ENCODE data around the gene TTI1. TPM values are rescaled to one million over a fixed set of nuclear protein-coding genes. Genes with fewer than 3 reads are reported as not detected.

TTI1 gene
- total RNA-seq, 4 donors from 2014 or later: 9.8 to 14.8 (median 12.5) TPM

DNA sequence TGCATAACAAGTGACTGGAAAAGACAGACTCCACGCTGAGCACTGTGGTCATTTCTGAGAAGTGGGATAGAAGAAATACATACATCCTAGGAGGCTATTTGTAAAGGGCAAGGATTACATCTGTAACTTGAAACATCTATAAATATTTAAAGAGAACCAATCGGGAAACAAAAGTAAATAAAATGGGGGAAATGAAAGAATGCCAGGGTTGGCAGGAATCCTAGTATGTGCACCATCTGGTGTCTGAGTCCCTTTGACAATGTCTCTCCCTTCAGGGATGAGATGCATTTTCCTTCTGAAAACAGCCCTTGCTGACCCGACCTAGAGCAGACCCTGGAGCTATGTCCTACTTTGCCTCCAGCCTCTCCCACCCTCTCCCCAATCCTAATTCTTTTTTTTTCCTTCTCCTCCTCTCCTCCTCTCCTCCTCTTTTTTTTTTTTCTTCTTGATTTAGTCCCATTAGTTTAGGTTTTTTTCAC lies 77.1 kb downstream of the TTI1 start:
- H3K27me3 ChIP-seq: no peaks in the 10 kb centered on the region
- H3K27ac ChIP-seq: no peak overlapping the region
- no peak for TF ChIP-seq EP300 (IDR thresholded peaks at IDR 0.05)
- no peak for TF ChIP-seq CTCF (IDR thresholded peaks at IDR 0.05)
- no peak for TF ChIP-seq POLR2A (IDR thresholded peaks at IDR 0.05)
- no peak for TF ChIP-seq POLR2AphosphoS5 (IDR thresholded peaks at IDR 0.05)
- ATAC-seq: no peak
- H3K4me3 ChIP-seq: no peak overlapping the region
- H3K9me3 ChIP-seq: peaks cover 0 to 20% (median 0%) of the 10 kb centered on the region in 3 donors
- no peaks in the 10 kb centered on the region for H3K4me1 ChIP-seq
- WGBS, 2 donors (ENCODE audit: low coverage in 1 of 2): 14 to 28% methylated on average over 1 to 3 of the region's 3 CpGs
- H3K36me3 ChIP-seq: no peaks in the 10 kb centered on the region

GRCh38 chr20:37955511-37955910 lies 77.7 kb downstream of the TTI1 start:
- H3K9me3 ChIP-seq: peaks cover 0 to 14% (median 0%) of the 10 kb centered on the region in 3 donors
- no peaks in the 10 kb centered on the region for H3K36me3 ChIP-seq
- H3K4me3 ChIP-seq: no peak overlapping the region
- no peaks in the 10 kb centered on the region for H3K27me3 ChIP-seq
- no peak for TF ChIP-seq EP300 (IDR thresholded peaks at IDR 0.05)
- no peak for TF ChIP-seq CTCF (IDR thresholded peaks at IDR 0.05)
- no peak for TF ChIP-seq POLR2AphosphoS5 (IDR thresholded peaks at IDR 0.05)
- no peak for TF ChIP-seq POLR2A (IDR thresholded peaks at IDR 0.05)
- no peak for ATAC-seq
- no peaks in the 10 kb centered on the region for H3K4me1 ChIP-seq
- 81 to 82% methylated on average over 3 to 4 of the region's 7 CpGs for WGBS, 2 donors (ENCODE audit: low coverage in 1 of 2)
- no peak overlapping the region for H3K27ac ChIP-seq

DNA sequence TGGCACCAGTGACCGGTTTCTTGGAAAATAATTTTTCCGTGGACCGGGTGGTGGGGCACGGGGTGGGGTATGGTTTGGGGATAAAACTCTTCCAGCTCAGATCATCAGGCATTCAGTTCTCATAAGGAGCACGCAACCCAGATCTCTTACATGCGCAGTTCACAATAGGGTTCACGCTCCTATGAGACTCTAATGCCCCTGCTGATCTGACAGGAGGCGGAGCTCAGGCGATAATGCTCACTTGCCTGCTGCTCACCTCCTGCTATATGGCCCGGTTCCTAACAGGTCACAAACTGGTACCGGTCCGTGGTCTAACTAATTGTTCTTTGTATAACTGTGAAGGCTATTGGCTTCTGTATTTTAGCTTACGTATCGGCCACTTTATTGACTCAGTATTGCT lies 78.6 kb downstream of the TTI1 start:
- Histone ChIP-seq H3K27me3 (no peaks in the 10 kb centered on the region), H3K27ac (no peak overlapping the region), H3K36me3 (no peaks in the 10 kb centered on the region), H3K4me3 (no peak overlapping the region), H3K9me3 (peaks cover 0 to 5% (median 0%) of the 10 kb centered on the region in 3 donors), H3K4me1 (no peaks in the 10 kb centered on the region)
- ATAC-seq: no peak
- WGBS, 2 donors (ENCODE audit: low coverage in 1 of 2): 74 to 75% methylated on average over 8 to 12 of the region's 14 CpGs
- TF ChIP-seq POLR2AphosphoS5 (IDR thresholded peaks at IDR 0.05) (no peak), CTCF (IDR thresholded peaks at IDR 0.05) (no peak), POLR2A (IDR thresholded peaks at IDR 0.05) (no peak), EP300 (IDR thresholded peaks at IDR 0.05) (no peak)

DNA sequence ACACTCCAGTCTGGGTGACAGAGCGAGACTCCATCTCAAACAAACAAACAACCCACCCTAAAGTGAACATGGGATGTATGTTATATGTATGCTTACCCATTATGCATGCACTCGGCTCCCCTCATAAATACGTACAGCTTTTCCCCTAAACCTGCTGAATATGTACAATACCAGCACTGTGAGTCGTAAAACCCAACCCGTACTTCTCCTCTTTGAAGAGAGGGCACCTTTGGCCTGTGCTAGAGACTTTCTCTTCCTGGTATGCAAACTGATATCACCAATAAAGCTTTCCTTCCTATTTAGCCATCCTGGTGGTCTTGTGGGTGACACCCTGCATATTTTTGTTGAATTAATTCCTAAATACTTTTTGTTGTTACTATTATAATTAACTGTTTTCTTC lies 79.1 kb downstream of the TTI1 start:
- Histone ChIP-seq H3K9me3 (peaks cover 0 to under 1% (median 0%) of the 10 kb centered on the region in 3 donors), H3K27ac (no peak overlapping the region), H3K4me1 (no peaks in the 10 kb centered on the region), H3K27me3 (no peaks in the 10 kb centered on the region), H3K36me3 (no peaks in the 10 kb centered on the region), H3K4me3 (no peak overlapping the region)
- TF ChIP-seq EP300 (IDR thresholded peaks at IDR 0.05): no peak
- TF ChIP-seq CTCF (IDR thresholded peaks at IDR 0.05): no peak
- ATAC-seq: no peak
- WGBS, 2 donors (ENCODE audit: low coverage in 1 of 2): 79 to 84% methylated on average over 2 to 4 of the region's 5 CpGs

DNA sequence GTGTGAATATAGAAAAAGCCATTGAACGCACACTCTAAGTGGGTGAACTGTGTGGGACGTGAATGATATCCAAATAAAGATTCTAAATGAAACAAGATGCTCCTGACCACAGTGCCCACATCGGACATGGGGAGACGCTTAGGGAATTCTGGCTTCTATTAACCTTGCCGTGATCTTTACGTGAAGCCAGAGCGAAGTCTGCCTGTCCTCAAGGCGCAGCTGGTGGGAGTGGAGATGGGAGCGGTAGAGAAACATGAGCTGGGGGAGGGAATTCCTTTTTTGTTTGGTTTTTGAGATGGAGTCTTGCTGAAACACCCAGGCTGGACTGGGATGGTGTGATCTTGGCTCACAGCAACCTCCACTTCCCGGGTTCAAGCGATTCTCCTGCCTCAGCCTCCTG lies 84.3 kb downstream of the TTI1 start:
- no peak overlapping the region for H3K27ac ChIP-seq
- ATAC-seq: no peak
- WGBS, 2 donors (ENCODE audit: low coverage in 1 of 2): 85 to 87% methylated on average over 7 to 11 of the region's 11 CpGs
- no peaks in the 10 kb centered on the region for H3K36me3 ChIP-seq
- H3K9me3 ChIP-seq: peaks cover 0 to 14% (median 0%) of the 10 kb centered on the region in 3 donors
- TF ChIP-seq POLR2AphosphoS5 (IDR thresholded peaks at IDR 0.05): no peak
- no peak for TF ChIP-seq POLR2A (IDR thresholded peaks at IDR 0.05)
- no peak for TF ChIP-seq CTCF (IDR thresholded peaks at IDR 0.05)
- TF ChIP-seq EP300 (IDR thresholded peaks at IDR 0.05): no peak
- no peaks in the 10 kb centered on the region for H3K27me3 ChIP-seq
- no peak overlapping the region for H3K4me3 ChIP-seq
- H3K4me1 ChIP-seq: no peaks in the 10 kb centered on the region

Measured in gastroesophageal sphincter (tissue), 4 donors.